ENCODE data around the gene JCHAIN.
"Not testable (repeated sequence)": the region's sequence is repeated elsewhere in the genome, so short reads cannot be mapped to it uniquely, and the experiment has no call there.

The JCHAIN gene

DNA sequence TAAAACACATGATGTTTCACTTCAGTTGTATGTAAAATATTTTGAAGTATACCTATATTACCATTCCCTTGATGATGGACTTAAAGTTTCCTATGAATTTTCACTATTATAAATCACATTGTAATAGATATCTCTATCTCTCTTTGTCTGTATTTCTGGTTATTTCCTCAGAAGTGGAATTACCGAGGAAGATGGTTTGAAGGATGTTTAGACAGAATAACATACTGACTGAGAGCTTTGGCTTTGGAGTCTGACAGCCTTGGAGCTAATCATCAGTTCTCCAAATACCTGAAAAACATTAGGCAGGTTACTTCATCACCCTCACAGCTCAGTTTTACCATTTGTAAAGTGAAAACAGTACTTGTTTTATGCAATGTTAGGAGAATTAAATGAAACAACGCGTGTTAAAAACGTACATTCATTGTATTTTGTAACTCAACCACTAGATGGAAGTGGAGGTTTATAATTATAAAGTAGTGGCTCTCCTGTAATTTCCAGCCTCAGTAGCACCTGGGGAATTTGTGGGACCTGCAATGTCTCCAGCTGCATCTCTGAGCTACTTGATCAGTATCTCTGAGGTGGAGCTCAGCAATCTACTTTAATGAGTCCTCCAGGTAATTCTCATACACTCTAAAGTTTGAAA is 14.3 kb downstream of the JCHAIN start:
- no peak for DNase-seq (ENCODE audit: low read depth, low spot score)
- H3K27ac ChIP-seq, result no peak overlapping the region

DNA sequence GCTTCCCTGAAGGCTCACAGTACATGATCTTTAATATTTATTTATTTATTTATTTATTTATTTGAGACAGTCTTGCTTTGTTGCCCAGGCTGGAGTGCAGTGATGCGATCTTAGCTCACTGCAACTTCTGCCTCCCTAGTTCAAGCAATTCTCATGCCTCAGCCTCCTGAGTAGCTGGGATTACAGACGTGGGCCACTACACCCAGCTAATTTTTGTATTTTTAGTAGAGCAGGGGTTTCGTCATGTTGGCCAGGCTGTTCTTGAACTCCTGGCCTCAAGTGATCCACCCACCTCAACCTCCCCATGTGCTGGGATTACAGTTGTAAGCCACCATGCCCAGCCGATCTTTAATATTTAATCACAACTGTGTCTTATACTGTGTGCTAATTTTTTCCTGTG is 15.6 kb downstream of the JCHAIN start:
- H3K27ac ChIP-seq; DNase-seq (ENCODE audit: low read depth, low spot score): not testable (repeated sequence)

GRCh38 chr4:70640192-70640591 is 26.1 kb downstream of the JCHAIN start:
- DNase-seq (ENCODE audit: low read depth, low spot score), result no peak
- H3K27ac ChIP-seq, result no peak overlapping the region

DNA sequence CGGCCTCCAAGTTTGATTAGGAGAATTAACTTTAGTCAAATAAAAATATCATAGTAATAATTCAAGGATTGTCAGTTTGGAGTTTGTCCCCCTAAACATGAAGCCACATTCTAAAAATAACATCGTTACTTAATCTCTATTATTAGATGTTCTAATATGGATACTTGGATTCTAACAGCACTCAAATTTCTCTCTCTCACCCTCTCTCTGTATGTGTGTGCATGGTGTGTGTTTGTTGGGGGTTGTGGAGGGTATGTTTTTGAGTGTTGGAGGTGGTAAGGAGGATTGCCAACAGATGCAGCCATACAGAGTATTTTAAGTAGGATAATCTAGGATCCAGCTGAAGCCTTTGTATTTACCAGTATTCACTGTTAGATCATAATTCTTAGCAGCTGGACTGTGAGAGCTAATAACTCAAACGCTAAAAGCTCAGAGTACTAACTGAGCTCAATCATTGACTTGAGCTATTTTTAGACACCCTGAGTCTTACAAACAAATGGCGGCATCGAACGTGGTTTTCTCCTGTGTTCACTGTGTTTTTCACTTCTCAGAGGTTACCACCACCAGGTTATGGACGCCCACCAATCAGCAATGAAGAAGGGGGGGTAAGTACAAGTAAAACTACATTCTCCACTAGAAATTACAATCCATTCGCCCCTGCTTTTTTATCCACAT is 28.9 kb downstream of the JCHAIN start:
- H3K27ac ChIP-seq, result no peak overlapping the region
- DNase-seq (ENCODE audit: low read depth, low spot score), result no peak

DNA sequence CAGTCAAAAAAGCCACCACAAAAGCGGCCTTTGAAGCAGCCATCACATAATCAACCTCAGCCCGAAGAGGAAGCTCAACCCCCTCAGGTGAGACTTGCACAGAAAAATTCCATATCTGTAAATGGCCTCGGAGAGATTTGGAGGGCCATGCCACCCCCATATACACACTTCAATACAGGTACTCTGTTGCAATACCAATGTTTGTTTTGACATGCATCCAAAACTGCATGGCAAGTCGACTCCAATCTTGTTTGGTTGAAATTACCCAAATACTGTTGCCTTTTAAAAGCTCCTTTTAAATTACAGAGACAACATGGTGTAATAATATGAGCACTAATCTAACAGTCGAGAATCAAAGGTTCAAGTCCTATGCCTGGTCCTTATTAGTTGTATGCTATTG is 31.8 kb downstream of the JCHAIN start:
- no peak overlapping the region for H3K27ac ChIP-seq
- no peak for DNase-seq (ENCODE audit: low read depth, low spot score)

- no peak for DNase-seq (ENCODE audit: low read depth, low spot score)
- H3K27ac ChIP-seq, result no peak overlapping the region
Observed at GRCh38 chr4:70632028-70632427, 34.3 kb downstream of the JCHAIN start.

DNA sequence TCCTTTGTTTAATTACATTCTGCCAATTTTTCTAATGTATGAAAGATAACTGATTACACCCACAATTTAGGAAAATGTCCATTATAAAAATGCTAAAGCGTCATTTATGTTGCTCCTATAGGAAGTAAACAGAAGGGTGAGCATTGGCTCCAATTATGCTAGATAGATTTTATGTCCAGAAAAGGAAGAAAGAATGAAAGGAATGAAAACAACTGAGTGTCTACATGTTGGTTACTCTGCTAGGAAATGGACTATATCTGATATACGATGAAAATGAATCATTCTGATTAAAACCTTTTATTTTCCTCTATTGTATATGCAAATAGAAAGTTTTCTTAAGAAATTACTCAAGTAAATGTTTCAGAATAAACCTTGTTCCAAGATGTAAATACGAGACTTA is 36.1 kb downstream of the JCHAIN start:
- no peak overlapping the region for H3K27ac ChIP-seq
- no peak for DNase-seq (ENCODE audit: low read depth, low spot score)

GRCh38 chr4:70629469-70630090 is 36.7 kb downstream of the JCHAIN start:
- DNase-seq (ENCODE audit: low read depth, low spot score), result no peak
- no peak overlapping the region for H3K27ac ChIP-seq

GRCh38 chr4:70628444-70628843 is 37.9 kb downstream of the JCHAIN start, which contains the start of gene ENAM:
TSS of gene ENAM (plus strand) at chr4:70628744. CDS start at chr4:70629501, 757 bp downstream.
- no peak for DNase-seq (ENCODE audit: low read depth, low spot score)
- no peak within 1 kb of the TSS for H3K27ac ChIP-seq

GRCh38 chr4:70627620-70628019 is 38.7 kb downstream of the JCHAIN start:
- no peak for DNase-seq (ENCODE audit: low read depth, low spot score)
- no peak overlapping the region for H3K27ac ChIP-seq

DNA sequence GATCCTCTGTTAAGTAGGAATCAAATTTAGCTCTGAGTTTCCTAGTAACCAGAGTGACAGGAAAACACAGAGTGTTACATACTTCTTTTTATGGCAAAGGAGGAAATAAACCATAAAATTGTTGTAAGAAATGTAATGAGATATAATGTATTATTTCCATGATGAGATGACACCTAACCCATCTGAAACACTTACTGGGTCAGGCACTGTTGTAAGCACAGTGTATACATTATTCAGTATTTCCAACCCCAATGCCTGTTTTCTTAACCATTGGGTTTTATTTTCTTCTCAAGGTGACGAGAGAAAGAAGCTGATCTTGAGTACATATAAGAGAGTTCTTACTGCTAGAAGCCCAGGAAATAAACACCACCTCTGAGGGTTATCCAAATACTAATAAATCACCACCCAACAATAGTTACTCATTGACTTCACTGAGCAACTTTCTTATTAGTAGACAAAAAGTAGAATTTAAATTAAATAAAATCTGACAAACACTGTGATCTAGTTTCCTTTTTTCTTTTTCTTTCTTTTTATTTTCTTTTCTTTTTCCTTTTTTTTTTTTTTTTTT is 42.0 kb downstream of the JCHAIN start:
- H3K27ac ChIP-seq, result no peak overlapping the region
- DNase-seq (ENCODE audit: low read depth, low spot score), result no peak

- DNase-seq (ENCODE audit: low read depth, low spot score), result no peak
- H3K27ac ChIP-seq, result no peak overlapping the region
Observed at GRCh38 chr4:70623323-70623722, 43.0 kb downstream of the JCHAIN start.

GRCh38 chr4:70619778-70620177 is 46.5 kb downstream of the JCHAIN start:
- no peak for DNase-seq (ENCODE audit: low read depth, low spot score)
- no peak overlapping the region for H3K27ac ChIP-seq

GRCh38 chr4:70619288-70619687 is 47.0 kb downstream of the JCHAIN start:
- H3K27ac ChIP-seq, result no peak overlapping the region
- no peak for DNase-seq (ENCODE audit: low read depth, low spot score)

GRCh38 chr4:70614184-70614555 is 52.1 kb downstream of the JCHAIN start:
- H3K27ac ChIP-seq, result no peak overlapping the region
- DNase-seq (ENCODE audit: low read depth, low spot score), result no peak

- DNase-seq (ENCODE audit: low read depth, low spot score), result no peak
- H3K27ac ChIP-seq, result no peak overlapping the region
Observed at GRCh38 chr4:70613306-70614183, 52.8 kb downstream of the JCHAIN start.

GRCh38 chr4:70608324-70608723 is 58.0 kb downstream of the JCHAIN start:
- DNase-seq (ENCODE audit: low read depth, low spot score), result no peak
- H3K27ac ChIP-seq, result no peak overlapping the region

GRCh38 chr4:70607334-70607853 is 58.9 kb downstream of the JCHAIN start:
- H3K27ac ChIP-seq, result no peak overlapping the region

DNA sequence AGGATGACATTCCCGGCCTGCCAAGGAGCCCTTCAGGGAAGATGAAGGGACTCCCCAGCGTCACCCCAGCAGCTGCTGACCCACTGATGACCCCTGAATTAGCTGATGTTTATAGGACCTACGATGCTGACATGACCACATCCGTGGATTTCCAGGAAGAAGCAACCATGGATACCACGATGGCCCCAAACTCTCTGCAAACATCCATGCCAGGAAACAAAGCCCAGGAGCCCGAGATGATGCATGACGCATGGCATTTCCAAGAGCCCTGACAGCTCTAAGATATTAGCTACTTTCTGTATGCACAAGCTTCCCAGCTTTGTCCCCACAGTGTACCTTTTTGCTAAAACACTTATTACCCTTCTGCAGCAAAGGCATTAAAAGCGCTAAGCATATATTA is 59.8 kb downstream of the JCHAIN start:
- DNase-seq (ENCODE audit: low read depth, low spot score), result no peak
- H3K27ac ChIP-seq, result no peak overlapping the region

More at GRCh38 chr4:70607334-70607853, 58.9 kb downstream of the JCHAIN start:
- DNase-seq (ENCODE audit: low read depth, low spot score), result no peak

Data from epithelial cell of prostate (primary cell).